NCI-H748 (cell line): ENCODE measurements around the gene USH2A.
"Not testable (repeated sequence)": the region's sequence is repeated elsewhere in the genome, so short reads cannot be mapped to it uniquely, and the experiment has no call there.

Experiments used
- DNase-seq: peaks from one replicate; lab custom pipeline; 2025; ENCODE audit not compliant: unreplicated experiment; lab: John Stamatoyannopoulos, UW

Gene USH2A

GRCh38 chr1:216389774-216390173 lies 33.5 kb downstream of the USH2A start:
- DNase-seq = no peak

- no peak for DNase-seq
These were observed 34.7 kb downstream of the USH2A start for GRCh38 chr1:216388558-216388957.

- no peak for DNase-seq
These were observed 35.5 kb downstream of the USH2A start for GRCh38 chr1:216387782-216388181.

GRCh38 chr1:216379441-216379840 lies 43.8 kb downstream of the USH2A start:
- DNase-seq = no peak

GRCh38 chr1:216368249-216368648 lies 55.0 kb downstream of the USH2A start:
- DNase-seq = no peak

- DNase-seq = no peak
These were observed 56.3 kb downstream of the USH2A start for GRCh38 chr1:216366979-216367378.

- no peak for DNase-seq
These were observed 66.3 kb downstream of the USH2A start for GRCh38 chr1:216356945-216357344.

GRCh38 chr1:216350186-216350585 lies 73.1 kb downstream of the USH2A start:
- no peak for DNase-seq

GRCh38 chr1:216346526-216346925 lies 76.7 kb downstream of the USH2A start:
- DNase-seq = no peak

- not testable (repeated sequence) for DNase-seq
These were observed 82.7 kb downstream of the USH2A start for GRCh38 chr1:216340542-216340941.

GRCh38 chr1:216332462-216332861 lies 90.8 kb downstream of the USH2A start:
- DNase-seq = no peak

GRCh38 chr1:216332003-216332402 lies 91.2 kb downstream of the USH2A start:
- DNase-seq = no peak

GRCh38 chr1:216331211-216331610 lies 92.0 kb downstream of the USH2A start:
- no peak for DNase-seq

GRCh38 chr1:216330262-216330661 lies 93.0 kb downstream of the USH2A start:
- no peak for DNase-seq

GRCh38 chr1:216325946-216326345 lies 97.3 kb downstream of the USH2A start:
- DNase-seq = no peak

GRCh38 chr1:216325336-216325735 lies 97.9 kb downstream of the USH2A start:
- DNase-seq = peak; percentile 51

GRCh38 chr1:216323344-216323743 lies 99.9 kb downstream of the USH2A start:
- no peak for DNase-seq

- no peak for DNase-seq
These were observed 108.7 kb downstream of the USH2A start for GRCh38 chr1:216314379-216315095.

GRCh38 chr1:216310776-216311175 lies 112.5 kb downstream of the USH2A start:
- peak; percentile 53 for DNase-seq

- no peak for DNase-seq
These were observed 116.4 kb downstream of the USH2A start for GRCh38 chr1:216306830-216307229.

- no peak for DNase-seq
These were observed 119.6 kb downstream of the USH2A start for GRCh38 chr1:216303690-216304089.

GRCh38 chr1:216293683-216294082 lies 129.6 kb downstream of the USH2A start:
- peak; percentile 15 for DNase-seq

- no peak for DNase-seq
These were observed 133.2 kb downstream of the USH2A start for GRCh38 chr1:216290074-216290473.
